Measurements from ENCODE around the gene VWC2L.

GRCh38 chr2:214604861-214605260 is 194.0 kb downstream of the VWC2L start:
- no peak for TF ChIP-seq CTCF (IDR thresholded peaks at IDR 0.05)
- TF ChIP-seq POLR2A (IDR thresholded peaks at IDR 0.05), result no peak
- no peak for TF ChIP-seq POLR2AphosphoS5 (IDR thresholded peaks at IDR 0.05)

All from prostate gland (tissue), 2 donors.